ENCODE measurements around the gene SHC3. TPM values are rescaled to one million over a fixed set of nuclear protein-coding genes. Genes with fewer than 3 reads are reported as not detected.
A peak's percentile ranks its signal among the peaks of the same experiment; 100 is the strongest.

SHC3 gene
- total and polyA plus RNA-seq, 2 donors from 2014 or later = 0.95 to 1.5 TPM

DNA sequence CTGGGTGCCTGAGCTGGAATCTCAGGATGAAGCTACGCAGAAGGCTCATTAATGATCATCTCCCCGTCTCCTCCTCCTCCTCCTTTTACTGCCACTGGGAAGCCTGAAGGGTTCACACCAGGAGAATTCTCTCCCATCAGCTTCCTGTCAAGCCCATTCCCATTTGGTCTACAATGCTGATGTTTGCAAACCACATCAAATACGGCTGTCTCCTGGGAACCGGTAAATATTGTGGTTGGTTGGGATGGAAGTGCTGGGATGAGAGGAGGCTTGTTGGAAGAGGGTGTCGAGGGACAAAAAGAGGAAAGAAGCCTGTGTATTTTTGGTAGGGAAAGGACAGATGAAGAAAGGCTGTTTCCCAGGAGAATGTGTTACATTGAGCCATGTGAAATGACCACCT lies 200.6 kb downstream of the SHC3 start:
- H3K27ac ChIP-seq (ENCODE audit: low read depth in 2 of 2, low read length in 2 of 2) = no peak overlapping the region
- H3K9me3 ChIP-seq (ENCODE audit: control insufficient read depth in 2 of 3, insufficient read depth in 1 of 3, low read length in 3 of 3) = peaks cover 0 to 3% (median 0%) of the 10 kb centered on the region in 3 donors
- no peaks in the 10 kb centered on the region for H3K4me1 ChIP-seq (ENCODE audit: control insufficient read depth in 2 of 3, insufficient read depth in 2 of 3, low read depth in 1 of 3, low read length in 3 of 3)
- no peak for FAIRE-seq
- peak in 1 of 5 donors; percentile 9 for DNase-seq
- H3K4me3 ChIP-seq (ENCODE audit: low read length in 3 of 3) = no peak overlapping the region
- TF ChIP-seq, protein P1, sequence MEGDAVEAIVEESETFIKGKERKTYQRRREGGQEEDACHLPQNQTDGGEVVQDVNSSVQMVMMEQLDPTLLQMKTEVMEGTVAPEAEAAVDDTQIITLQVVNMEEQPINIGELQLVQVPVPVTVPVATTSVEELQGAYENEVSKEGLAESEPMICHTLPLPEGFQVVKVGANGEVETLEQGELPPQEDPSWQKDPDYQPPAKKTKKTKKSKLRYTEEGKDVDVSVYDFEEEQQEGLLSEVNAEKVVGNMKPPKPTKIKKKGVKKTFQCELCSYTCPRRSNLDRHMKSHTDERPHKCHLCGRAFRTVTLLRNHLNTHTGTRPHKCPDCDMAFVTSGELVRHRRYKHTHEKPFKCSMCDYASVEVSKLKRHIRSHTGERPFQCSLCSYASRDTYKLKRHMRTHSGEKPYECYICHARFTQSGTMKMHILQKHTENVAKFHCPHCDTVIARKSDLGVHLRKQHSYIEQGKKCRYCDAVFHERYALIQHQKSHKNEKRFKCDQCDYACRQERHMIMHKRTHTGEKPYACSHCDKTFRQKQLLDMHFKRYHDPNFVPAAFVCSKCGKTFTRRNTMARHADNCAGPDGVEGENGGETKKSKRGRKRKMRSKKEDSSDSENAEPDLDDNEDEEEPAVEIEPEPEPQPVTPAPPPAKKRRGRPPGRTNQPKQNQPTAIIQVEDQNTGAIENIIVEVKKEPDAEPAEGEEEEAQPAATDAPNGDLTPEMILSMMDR (IDR thresholded peaks at IDR 0.05; ENCODE audit: borderline replicate concordance, extremely low read depth, insufficient read depth) = no peak
- H3K9ac ChIP-seq (ENCODE audit: low read length in 3 of 3) = no peak overlapping the region
- no peaks in the 10 kb centered on the region for H3K27me3 ChIP-seq (ENCODE audit: control insufficient read depth, insufficient read depth, low read length)
- H3K36me3 ChIP-seq (ENCODE audit: control insufficient read depth in 2 of 3, insufficient read depth in 3 of 3, low read length in 3 of 3) = no peaks in the 10 kb centered on the region
- intact Hi-C loops (cut with DNase I) = no loop called here

DNA sequence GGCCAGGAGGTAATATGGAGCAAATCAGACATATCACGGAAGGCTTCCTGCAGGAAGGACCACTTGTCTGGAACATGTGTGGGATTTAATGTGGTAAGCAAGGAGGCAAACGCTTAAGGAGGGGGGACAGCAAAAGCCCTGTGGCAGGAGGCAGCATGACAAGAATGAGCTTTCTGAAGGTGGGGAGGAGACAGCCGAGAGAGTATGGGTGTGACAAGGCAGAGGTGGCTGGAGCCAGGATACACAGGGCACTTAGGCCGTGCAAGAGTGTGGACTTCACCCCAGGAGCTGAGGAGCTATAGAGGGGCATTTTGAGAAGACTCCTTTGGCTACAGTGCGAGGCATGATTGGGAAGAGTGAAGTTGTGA lies 201.7 kb downstream of the SHC3 start:
- FAIRE-seq = no peak
- intact Hi-C loops (cut with DNase I) = no loop called here
- Histone ChIP-seq H3K36me3 (ENCODE audit: control insufficient read depth in 2 of 3, insufficient read depth in 3 of 3, low read length in 3 of 3) (no peaks in the 10 kb centered on the region), H3K27me3 (ENCODE audit: control insufficient read depth, insufficient read depth, low read length) (no peaks in the 10 kb centered on the region), H3K4me3 (ENCODE audit: low read length in 3 of 3) (no peak overlapping the region), H3K27ac (ENCODE audit: low read depth in 2 of 2, low read length in 2 of 2) (no peak overlapping the region), H3K9me3 (ENCODE audit: control insufficient read depth in 2 of 3, insufficient read depth in 1 of 3, low read length in 3 of 3) (peaks cover 0 to 3% (median 0%) of the 10 kb centered on the region in 3 donors), H3K9ac (ENCODE audit: low read length in 3 of 3) (no peak overlapping the region), H3K4me1 (ENCODE audit: control insufficient read depth in 2 of 3, insufficient read depth in 2 of 3, low read depth in 1 of 3, low read length in 3 of 3) (no peaks in the 10 kb centered on the region)
- DNase-seq = peak in 2 of 5 donors; percentile 1 to 4
- TF ChIP-seq, protein P1 (IDR thresholded peaks at IDR 0.05; ENCODE audit: borderline replicate concordance, extremely low read depth, insufficient read depth) = no peak

DNA sequence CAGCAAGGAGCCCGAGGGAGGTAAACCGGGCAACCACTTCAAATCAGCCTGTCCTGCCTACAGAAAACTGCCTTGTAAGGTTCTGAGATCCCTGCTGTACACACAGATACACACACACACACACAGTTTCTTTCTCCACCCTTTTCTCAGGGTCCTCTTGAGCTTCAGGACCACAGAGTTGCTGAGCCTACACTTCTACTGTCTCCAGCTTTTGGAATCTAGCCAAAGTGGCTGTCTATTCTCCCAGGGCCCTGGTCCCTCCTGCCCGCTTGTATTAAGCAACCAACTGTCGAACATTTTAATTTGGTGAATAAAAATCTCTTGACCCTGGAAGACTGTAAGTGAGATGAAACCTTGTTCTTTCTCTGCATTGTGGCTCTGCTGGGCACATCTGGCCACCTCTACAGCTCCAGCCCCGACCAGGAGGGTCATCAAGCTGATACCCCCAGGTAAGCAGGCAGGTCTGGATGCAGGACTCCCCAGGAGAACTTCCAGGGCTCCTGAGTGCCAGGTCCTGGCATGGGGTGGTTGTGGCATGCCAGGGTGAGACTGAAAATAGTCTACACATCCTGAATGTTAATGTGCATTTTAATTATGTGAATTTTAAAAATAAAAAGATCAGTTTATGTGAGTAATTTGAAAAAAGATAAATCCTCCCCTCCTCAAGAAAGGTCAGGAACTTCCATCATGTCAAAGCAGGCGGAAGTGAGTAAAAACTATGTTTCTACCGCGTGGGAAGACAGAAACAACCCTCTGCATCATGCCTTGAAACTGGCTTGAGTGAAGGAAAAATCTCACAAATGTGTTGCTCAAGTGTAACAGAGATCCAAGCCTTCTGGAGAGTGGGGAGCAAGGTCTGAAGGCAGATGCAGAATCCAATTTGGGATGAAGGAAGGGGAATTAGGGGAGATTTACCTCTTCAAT lies 202.4 kb downstream of the SHC3 start:
- H3K4me1 ChIP-seq (ENCODE audit: control insufficient read depth in 2 of 3, insufficient read depth in 2 of 3, low read depth in 1 of 3, low read length in 3 of 3) = no peaks in the 10 kb centered on the region
- H3K4me3 ChIP-seq (ENCODE audit: low read length in 3 of 3) = no peak overlapping the region
- H3K9me3 ChIP-seq (ENCODE audit: control insufficient read depth in 2 of 3, insufficient read depth in 1 of 3, low read length in 3 of 3) = peaks cover 0 to 3% (median 0%) of the 10 kb centered on the region in 3 donors
- DNase-seq = peak in 2 of 5 donors; percentile 1 to 11
- FAIRE-seq = no peak
- no peaks in the 10 kb centered on the region for H3K36me3 ChIP-seq (ENCODE audit: control insufficient read depth in 2 of 3, insufficient read depth in 3 of 3, low read length in 3 of 3)
- no peak overlapping the region for H3K9ac ChIP-seq (ENCODE audit: low read length in 3 of 3)
- H3K27me3 ChIP-seq (ENCODE audit: control insufficient read depth, insufficient read depth, low read length) = no peaks in the 10 kb centered on the region
- intact Hi-C loops (cut with DNase I) = no loop called here
- no peak overlapping the region for H3K27ac ChIP-seq (ENCODE audit: low read depth in 2 of 2, low read length in 2 of 2)
- TF ChIP-seq, protein P1 (IDR thresholded peaks at IDR 0.05; ENCODE audit: borderline replicate concordance, extremely low read depth, insufficient read depth) = no peak

Measured in kidney (tissue), 14 donors.